Esophagus (tissue), 2 donors: ENCODE data around the gene YY2. TPM values are rescaled to one million over a fixed set of nuclear protein-coding genes. Genes with fewer than 3 reads are reported as not detected.
"Not testable (repeated sequence)": the region's sequence is repeated elsewhere in the genome, so short reads cannot be mapped to it uniquely, and the experiment has no call there.

Source experiments
- H3K27ac ChIP-seq, 2 donors: one replicate each; pipeline ENCODE4 v1.5.1; 2013; ENCODE audit warnings: low read depth in 2 of 2, mild to moderate bottlenecking in 2 of 2, inconsistent platforms in 1 of 2, low read length in 1 of 2, moderate library complexity in 1 of 2
- H3K27me3 ChIP-seq, 2 donors: one replicate each; pipeline ENCODE4 v1.6.1; 2013; ENCODE audit warnings: low read length in 2 of 2, control low read depth in 1 of 2, mild to moderate bottlenecking in 1 of 2; ENCODE audit not compliant: insufficient read depth in 2 of 2, control insufficient read depth in 1 of 2
- H3K36me3 ChIP-seq, 2 donors: one replicate each; pipeline ENCODE4 v1.6.1; 2013; ENCODE audit warnings: low read length in 1 of 2; ENCODE audit not compliant: control insufficient read depth in 2 of 2, insufficient read depth in 2 of 2
- H3K4me1 ChIP-seq, 2 donors: one replicate each; pipeline ENCODE4 v1.6.1; 2013; ENCODE audit warnings: low read length in 1 of 2; ENCODE audit not compliant: control insufficient read depth in 2 of 2, insufficient read depth in 2 of 2
- H3K4me3 ChIP-seq, 2 donors: one replicate each; pipeline ENCODE4 v1.5.1; 2013; ENCODE audit warnings: low read length in 2 of 2, mild to moderate bottlenecking in 2 of 2, low read depth in 1 of 2, moderate library complexity in 1 of 2
- H3K9me3 ChIP-seq, 2 donors: one replicate each; pipeline ENCODE4 v1.6.1; 2013; ENCODE audit warnings: mild to moderate bottlenecking in 2 of 2, low read depth in 1 of 2, low read length in 1 of 2, moderate library complexity in 1 of 2; ENCODE audit not compliant: control insufficient read depth in 2 of 2, insufficient read depth in 1 of 2
- WGBS, 2 donors: extraction: QIAGEN DNeasy Blood & Tissue Kit; methylation state at CpG; one replicate each; pipeline ENCODE4 v1.1.7; 2013; 5-methylcytosine and 5-hydroxymethylcytosine counted together
- polyA plus RNA-seq, 2 donors: library from polyadenylated mRNA; stranded (reverse); fragments of 200-250 nt; gene quantifications; one replicate each; pipeline ENCODE4 v1.2.3, GENCODE V29; 2013
- donor health status: healthy with polysubstance abuse.
- donor health status: Bipolar disorder and iron deficiency.

The YY2 gene
- polyA plus RNA-seq = under 1 TPM; 0.71 to 0.77 TPM

DNA sequence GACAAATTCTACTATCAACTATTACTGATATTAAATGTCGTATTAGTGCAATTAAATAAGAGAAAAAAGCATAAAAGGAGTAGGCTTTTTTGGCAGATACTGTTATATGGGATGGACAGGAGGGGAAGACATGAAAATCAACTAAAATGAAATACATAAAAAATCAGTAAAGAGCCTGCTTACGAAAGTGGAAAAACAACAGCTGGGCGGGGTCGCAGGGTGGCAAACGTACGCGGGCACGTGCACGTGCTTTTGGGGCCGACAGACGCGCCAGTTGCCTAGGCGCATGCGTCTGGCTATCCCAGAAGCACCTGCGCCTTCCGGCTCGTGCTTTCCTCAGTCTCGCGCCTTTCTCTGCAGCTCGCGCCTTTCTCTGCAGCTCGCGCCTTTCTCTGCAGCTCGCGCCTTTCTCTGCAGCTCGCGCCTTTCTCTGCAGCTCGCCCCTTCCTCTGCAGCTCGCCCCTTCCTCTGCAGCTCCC, at the start of gene YY2:
YY2 (plus strand) TSS at position 51 of the 479 bp plus-strand sequence. CDS start 498 bp downstream, outside the sequence.
- Histone ChIP-seq H3K27ac (no peak within 1 kb of the TSS), H3K9me3 (peaks cover 0 to 3% of the 10 kb centered on the region in 2 donors), H3K36me3 (peaks cover 0 to 10% of the 10 kb centered on the region in 2 donors), H3K4me3 (no peak within 1 kb of the TSS), H3K4me1 (no peaks in the 10 kb centered on the region), H3K27me3 (no peaks in the 10 kb centered on the region)
- 89 to 99% methylated on average over 26 to 29 of the region's 29 CpGs for WGBS, 2 donors

DNA sequence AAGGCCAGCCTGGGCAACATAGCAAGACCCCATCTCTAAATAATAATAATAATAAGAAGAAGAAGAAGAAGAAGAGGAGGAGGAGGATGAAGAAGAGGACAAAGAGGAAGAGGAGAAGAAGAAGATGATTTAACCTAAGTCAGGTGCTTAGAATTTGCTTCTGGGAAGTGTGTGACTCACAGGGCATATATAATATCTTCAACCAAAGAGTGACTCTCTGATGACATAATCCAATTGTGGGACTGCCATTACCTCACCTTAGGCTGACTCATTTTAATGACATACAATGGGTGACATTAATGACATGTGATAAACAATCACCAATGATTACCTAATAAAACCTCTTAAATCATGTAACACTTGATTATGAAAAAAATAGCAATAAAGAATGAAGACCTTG, 49.1 kb upstream of the YY2 start:
- Histone ChIP-seq H3K27me3 (no peaks in the 10 kb centered on the region), H3K4me3 (no peak overlapping the region), H3K4me1 (no peaks in the 10 kb centered on the region), H3K27ac (no peak overlapping the region), H3K36me3 (no peaks in the 10 kb centered on the region), H3K9me3 (no peaks in the 10 kb centered on the region)

DNA sequence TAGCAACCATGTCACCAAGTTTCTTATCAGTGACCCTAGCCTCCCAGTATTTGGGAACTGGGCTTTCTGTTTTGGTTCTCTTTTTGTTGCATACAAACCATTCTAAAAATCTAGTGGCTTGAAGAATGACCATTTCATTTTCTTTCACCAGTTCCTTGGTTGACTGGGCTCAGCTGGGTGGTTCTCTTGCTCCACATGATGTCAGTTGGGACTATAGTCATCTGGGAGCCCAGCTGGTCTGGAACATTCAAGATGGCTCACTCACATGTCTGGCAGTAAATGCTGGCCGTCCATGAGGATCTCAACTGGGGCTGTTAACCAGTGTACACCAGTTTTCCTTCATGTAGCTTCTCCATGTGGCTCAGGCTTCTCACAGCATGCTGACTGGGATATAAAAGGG, 44.0 kb upstream of the YY2 start:
- Histone ChIP-seq H3K36me3 (no peaks in the 10 kb centered on the region), H3K4me1 (no peaks in the 10 kb centered on the region), H3K27ac (no peak overlapping the region), H3K27me3 (no peaks in the 10 kb centered on the region), H3K9me3 (no peaks in the 10 kb centered on the region), H3K4me3 (no peak overlapping the region)
- 64 to 89% methylated on average over 1 of the region's 1 CpG for WGBS, 2 donors

DNA sequence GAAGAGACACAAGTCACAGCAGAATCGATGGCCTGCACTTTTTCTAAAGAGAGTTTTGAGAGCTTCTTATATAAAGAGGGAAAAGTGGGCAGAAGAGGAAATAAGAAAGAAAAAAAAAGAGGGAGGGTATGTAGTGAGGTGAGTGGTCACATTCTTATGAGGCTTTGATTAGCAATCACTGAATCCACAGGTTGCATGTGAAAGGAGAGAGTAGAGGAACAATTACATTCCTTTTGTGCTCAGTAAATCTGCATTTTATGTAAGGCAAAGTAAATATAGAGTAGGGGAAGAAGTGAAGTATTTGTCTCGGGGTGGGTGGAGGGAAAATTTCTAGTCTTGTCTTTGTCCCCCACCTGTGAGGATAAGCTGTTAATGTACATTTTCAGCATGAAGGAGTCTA, 43.2 kb upstream of the YY2 start:
- Histone ChIP-seq H3K4me1 (no peaks in the 10 kb centered on the region), H3K27me3 (no peaks in the 10 kb centered on the region), H3K9me3 (no peaks in the 10 kb centered on the region), H3K27ac (no peak overlapping the region), H3K4me3 (no peak overlapping the region), H3K36me3 (no peaks in the 10 kb centered on the region)
- WGBS, 2 donors = 63 to 66% methylated on average over 2 of the region's 2 CpGs

DNA sequence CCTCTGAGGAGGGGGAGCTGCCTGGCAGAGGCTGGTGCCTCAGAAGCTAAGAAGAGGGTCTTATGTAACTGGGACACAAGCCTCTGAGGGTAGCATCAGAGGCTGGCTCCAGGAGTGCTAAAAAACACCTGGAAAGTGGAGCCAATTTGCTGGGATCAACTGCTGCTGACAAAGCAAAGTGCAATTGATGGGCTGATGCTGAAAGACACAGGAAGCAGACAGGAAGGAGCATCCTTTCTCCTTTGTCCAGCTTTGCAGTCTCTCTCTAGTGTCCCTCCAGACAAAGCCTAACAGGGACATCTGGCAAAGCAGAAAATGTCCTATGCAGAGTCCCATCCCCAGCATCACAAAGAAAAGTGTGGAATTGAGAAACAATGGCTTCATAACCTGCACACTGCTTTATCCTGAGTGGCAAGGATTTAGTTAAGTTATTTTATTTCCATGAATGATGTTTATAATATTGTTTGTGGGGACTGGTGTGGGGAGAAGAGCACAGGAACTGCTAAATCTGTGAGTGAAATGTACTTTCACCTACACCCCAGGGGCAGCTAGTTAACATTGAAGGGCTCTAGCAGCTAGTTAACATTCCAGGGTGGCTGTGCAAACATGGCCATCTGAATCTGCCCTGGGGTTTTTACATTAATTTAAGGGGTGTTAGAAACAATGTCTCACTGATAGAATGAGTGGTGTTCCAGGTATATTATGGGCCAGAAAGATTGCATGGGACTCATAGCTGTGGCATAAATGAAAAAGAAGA, 42.0 kb upstream of the YY2 start:
- H3K9me3 ChIP-seq = peaks cover 0 to 2% of the 10 kb centered on the region in 2 donors
- H3K36me3 ChIP-seq = no peaks in the 10 kb centered on the region
- no peaks in the 10 kb centered on the region for H3K4me1 ChIP-seq
- no peak overlapping the region for H3K4me3 ChIP-seq
- H3K27ac ChIP-seq = no peak overlapping the region
- H3K27me3 ChIP-seq = no peaks in the 10 kb centered on the region

DNA sequence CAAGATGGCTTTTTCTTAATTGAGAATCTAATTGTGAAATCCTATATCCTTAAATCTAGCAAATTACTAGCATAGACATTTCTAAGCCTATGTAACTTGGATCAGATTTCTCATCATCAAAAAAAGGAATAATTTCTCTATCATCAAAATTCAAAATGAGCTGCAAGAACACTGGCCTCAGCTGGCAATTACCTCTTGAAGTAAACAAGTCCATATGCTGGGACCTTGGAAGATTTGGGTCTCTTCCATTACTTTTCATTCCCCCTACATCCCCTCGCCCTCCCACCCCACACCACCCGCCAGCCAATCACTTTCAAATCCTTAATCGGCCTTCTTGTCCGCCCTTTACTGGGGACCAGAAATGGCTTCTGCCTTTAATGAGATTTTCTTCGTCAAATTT, 39.7 kb upstream of the YY2 start:
- no peaks in the 10 kb centered on the region for H3K27me3 ChIP-seq
- no peaks in the 10 kb centered on the region for H3K36me3 ChIP-seq
- no peak overlapping the region for H3K27ac ChIP-seq
- no peaks in the 10 kb centered on the region for H3K4me1 ChIP-seq
- peaks cover 0 to 2% of the 10 kb centered on the region in 2 donors for H3K9me3 ChIP-seq
- 84 to 90% methylated on average over 5 of the region's 5 CpGs for WGBS, 2 donors
- H3K4me3 ChIP-seq = no peak overlapping the region

DNA sequence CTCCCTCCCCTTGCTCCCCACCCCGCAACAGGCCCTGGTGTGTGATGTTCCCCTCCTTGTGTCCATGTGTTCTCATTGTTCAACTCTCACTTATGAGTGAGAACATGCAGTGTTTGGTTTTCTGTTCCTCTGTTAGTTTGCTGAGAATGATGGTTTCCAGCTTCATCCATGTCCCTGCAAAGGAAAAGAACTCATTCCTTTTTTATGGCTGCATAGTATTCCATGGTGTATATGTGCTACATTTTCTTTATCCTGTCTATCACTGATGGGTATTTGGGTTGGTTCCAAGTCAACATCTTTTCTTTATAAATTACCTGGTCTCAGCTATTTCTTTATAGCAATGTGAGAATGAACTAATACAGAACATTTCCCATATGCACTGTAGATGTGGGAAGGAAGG, 35.6 kb upstream of the YY2 start:
- H3K9me3 ChIP-seq, H3K36me3 ChIP-seq, H3K4me1 ChIP-seq, H3K4me3 ChIP-seq, H3K27ac ChIP-seq, H3K27me3 ChIP-seq: not testable (repeated sequence)
- WGBS, 2 donors = 71 to 100% methylated on average over 1 of the region's 1 CpG

DNA sequence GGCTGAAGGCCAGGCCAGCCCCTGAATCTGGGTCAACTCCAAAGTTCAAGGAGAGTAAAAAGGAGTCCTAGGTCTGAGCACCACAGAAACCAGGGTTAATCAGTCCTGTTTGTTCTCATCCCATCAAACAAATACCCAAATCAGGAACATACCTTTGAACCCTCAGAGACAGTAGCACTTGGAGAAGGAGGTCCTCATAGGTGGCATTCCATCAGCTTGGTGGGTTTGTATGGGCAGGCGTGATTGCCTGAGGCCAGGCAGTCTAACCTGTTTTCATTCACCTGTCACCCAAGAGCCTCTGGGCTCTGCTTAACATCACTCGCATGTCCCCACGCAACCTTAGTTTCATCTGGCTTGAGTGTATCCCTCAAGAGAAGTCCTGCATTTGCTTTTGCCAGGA, 33.9 kb upstream of the YY2 start:
- no peak overlapping the region for H3K4me3 ChIP-seq
- 84 to 91% methylated on average over 3 of the region's 3 CpGs for WGBS, 2 donors
- H3K36me3 ChIP-seq = no peaks in the 10 kb centered on the region
- H3K4me1 ChIP-seq = no peaks in the 10 kb centered on the region
- peaks cover 0 to 2% of the 10 kb centered on the region in 2 donors for H3K9me3 ChIP-seq
- H3K27ac ChIP-seq = no peak overlapping the region
- H3K27me3 ChIP-seq = no peaks in the 10 kb centered on the region

DNA sequence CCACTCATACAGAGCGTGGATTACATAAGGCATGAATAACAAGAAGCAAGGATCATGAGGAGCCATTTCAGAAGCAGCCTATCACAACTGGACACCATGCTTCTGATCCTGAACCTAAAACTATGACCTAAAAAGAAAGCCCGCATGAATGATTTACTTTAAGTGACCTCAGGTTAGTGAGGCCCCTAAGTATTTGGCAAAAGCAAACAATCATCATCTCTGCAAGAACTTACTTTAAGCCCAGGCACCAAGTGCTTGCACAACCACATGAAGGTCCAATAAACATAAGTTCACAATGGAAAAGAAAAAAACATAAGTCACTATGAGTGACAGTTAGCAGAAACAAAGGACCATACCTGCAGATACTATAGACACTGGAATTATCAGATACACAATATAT, 24.3 kb upstream of the YY2 start:
- H3K27ac ChIP-seq = no peak overlapping the region
- H3K36me3 ChIP-seq = no peaks in the 10 kb centered on the region
- 59 to 63% methylated on average over 2 of the region's 2 CpGs for WGBS, 2 donors
- no peaks in the 10 kb centered on the region for H3K4me1 ChIP-seq
- no peaks in the 10 kb centered on the region for H3K27me3 ChIP-seq
- no peak overlapping the region for H3K4me3 ChIP-seq
- H3K9me3 ChIP-seq = no peaks in the 10 kb centered on the region

DNA sequence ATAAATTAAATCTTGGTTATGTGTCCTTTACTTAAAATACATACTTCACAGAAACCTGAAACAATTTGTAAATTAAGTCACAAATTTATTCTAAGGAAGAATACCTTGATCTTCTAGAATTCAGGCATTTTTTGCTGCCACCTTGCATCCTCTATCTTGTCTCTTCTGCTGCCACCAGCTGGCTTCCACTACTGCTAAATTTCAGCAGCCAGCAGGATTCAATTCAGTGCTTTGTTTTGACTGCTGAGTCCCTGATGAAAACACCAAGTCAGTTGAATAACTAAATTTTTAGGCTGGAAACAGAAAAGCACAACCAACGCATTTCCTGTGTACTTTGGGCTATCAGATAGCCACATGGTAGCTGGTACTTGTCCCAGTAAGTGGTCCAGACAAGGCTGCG, 18.7 kb upstream of the YY2 start:
- Histone ChIP-seq H3K27ac (no peak overlapping the region), H3K4me3 (no peak overlapping the region), H3K36me3 (no peaks in the 10 kb centered on the region), H3K4me1 (no peaks in the 10 kb centered on the region), H3K27me3 (peaks cover 0 to 1% of the 10 kb centered on the region in 2 donors), H3K9me3 (no peaks in the 10 kb centered on the region)
- 66 to 79% methylated on average over 2 of the region's 2 CpGs for WGBS, 2 donors
